ENCODE results near the gene L3MBTL3.

Gene L3MBTL3

GRCh38 chr6:130018292-130018743 lies at the start of gene L3MBTL3:
L3MBTL3 (plus strand) TSS chr6:130018581; CDS start chr6:130042700, 24,119 bp downstream.
- peak; percentile 56 to 68 for DNase-seq

DNA sequence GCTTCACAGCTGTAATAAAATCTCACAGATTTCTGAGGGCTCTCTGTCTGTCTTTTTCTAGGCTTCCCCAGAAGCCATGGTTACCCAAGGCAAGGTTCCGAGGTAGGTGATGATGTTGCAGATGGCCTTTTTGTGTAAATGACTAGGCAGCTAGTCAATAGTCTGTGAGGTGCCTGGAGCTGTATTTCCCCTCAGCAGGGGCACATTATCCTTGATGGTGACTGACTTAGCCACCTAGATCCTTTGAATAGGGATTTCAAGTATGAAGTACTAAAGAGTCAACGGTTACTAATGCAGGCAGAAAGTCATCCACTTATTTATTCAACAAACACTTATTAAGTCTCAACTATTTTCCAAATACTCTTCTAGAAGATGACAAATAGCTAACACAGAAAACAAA lies 49.3 kb upstream of the L3MBTL3 start:
- DNase-seq = no peak

DNA sequence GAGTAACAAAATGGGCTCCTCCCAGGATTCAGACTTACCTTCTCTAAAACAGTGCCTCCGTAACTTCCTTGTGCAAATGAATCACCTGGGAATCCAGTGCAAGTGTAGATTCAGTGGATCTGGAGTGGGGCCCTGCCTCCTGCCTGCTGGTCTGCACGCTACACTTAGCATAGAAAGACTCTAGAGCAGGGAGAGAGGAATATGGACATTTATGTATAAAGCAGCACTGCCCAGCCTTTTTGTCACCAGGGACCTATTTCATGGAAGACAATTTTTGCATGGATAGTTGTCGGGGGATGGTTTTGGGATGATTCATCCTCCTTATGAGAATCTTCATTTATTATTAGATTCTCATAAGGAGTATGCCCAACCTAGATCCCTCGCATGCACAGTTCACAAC lies 42.3 kb upstream of the L3MBTL3 start:
- no peak for DNase-seq

DNA sequence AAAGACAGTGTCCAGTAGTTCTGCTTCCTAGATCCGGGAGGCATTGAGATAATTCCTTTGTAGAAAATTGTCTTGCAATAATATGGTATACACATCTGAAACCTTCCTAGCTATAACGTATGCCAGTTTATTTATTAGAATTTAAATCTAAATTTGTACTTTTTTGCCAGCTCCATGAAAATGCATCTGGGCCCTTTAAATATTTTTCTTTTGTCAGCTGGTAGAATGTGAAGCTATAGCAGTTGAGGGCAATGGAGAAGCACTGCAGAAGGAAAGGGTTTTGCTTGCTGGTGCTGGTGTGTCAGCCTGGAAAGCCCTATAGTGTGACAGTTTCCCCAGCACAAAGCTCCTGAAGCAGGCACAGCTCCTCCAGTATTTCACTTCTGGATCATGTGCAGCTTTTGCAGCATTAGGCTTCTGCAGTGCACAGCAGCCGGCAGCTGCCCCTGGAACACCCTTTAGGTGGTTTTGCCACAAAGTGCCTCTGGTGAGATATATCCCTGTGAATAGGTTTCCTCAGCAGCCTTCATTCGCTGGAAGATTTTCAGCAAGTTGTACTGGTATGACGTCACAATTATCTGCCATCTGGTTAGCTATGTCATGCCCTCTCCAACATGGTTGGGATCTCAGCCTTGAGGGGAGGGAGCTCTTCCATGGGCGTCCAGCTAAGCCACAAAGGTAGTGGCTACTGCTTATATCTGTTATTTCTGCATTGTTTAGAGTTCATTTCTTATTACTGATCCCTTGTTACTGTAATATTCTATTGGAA lies 40.0 kb upstream of the L3MBTL3 start:
- no peak for DNase-seq

DNA sequence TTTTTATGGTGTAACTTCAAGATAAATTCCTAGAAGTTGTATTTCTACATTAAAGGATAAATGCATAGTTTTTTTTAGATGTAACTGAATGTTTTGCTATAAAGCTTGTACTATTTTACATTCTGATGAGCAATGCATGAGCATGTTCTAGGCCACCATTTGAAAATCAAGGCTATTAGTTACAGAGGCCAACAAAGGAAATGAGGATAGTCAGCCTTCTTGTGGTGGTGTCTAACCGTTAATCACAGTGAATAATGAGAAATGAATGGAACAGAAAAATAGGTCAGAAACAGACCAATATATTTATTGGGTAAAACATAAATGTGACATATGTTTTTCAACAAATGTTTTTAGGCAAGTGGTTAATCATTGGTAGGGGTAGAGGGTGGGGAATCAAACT lies 37.6 kb upstream of the L3MBTL3 start:
- no peak for DNase-seq

DNA sequence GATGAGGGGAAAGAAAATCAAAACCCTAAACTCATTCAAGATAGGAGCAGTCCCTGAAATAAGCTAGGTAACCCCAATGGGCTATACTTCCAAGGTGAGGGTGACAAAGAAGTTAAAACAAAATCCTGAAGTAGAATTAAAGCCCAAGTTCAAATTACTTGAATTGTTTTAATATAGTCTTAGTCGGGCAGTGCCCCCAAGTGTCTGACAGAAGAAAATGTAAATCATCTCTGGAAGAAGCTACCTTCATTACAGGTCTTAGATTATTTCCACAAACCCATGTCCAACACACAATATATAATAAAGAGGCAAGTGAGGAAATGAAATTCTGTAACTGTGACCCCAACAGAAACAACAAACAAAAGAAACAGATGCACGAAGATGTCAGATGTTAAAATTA lies 36.8 kb upstream of the L3MBTL3 start:
- no peak for DNase-seq

- DNase-seq = no peak
Measured at GRCh38 chr6:129989396-129989795, 29.0 kb upstream of the L3MBTL3 start.

DNA sequence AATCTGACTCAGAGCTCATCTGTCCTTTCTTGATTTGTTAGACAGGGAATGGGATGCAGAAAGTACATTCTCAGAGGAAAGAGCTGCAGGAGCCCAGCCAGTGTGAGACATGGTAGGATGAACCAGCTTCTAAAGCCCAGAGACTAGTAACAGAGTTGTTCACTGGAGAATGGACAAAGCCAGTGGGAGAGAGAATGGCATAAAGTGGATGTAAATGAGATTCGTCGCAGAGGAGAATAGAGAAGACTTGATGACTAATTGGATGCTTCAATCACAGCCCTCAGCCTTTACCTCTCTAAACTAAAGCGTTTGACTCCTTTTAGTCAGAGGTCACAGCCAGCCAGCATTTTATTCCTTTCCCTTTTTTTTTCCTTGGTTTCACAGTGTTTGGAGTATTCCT lies 25.5 kb upstream of the L3MBTL3 start:
- no peak for DNase-seq

DNA sequence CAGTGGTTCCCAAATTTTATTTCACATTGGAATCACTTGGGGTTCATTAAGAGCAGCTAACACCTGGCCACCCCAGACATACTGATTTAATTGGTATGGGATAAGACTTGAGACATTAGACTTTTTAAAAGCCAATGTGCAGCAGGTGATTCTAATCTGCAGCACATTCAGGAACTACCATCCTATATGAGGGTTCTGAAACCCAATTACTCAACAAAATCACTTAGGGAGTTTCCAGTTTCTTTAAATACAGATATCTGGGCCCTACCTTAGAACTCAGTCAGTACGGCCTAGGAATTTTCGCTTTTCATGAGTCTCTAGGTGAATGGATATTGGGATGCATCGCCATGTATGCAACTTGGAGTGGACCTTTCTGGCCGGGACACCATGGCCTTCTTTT lies 24.0 kb upstream of the L3MBTL3 start:
- DNase-seq = no peak

GRCh38 chr6:129996387-129996786 lies 22.0 kb upstream of the L3MBTL3 start:
- DNase-seq = no peak

- no peak for DNase-seq
Measured at GRCh38 chr6:130000526-130001421, 17.6 kb upstream of the L3MBTL3 start.

- DNase-seq = no peak
Measured at GRCh38 chr6:130008236-130008873, 10.0 kb upstream of the L3MBTL3 start.

DNA sequence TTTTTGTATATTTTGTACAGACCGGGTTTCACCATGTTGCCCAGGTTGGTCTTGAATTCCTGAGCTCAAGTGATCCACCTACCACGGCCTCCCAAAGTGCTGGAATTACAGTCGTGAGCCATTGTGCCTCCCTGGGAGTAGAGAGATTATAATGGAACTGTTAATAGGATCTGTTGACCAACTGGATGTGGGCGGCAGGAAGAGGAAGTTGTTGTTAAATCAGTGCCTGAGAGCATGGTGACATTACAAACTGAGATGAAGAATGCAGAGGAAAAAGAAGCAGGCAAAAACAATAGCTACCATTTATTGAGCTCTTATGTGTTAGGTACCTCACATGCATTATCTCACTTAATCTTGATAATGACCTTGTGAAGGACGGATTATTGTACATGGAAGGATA lies 9.2 kb upstream of the L3MBTL3 start:
- no peak for DNase-seq

DNA sequence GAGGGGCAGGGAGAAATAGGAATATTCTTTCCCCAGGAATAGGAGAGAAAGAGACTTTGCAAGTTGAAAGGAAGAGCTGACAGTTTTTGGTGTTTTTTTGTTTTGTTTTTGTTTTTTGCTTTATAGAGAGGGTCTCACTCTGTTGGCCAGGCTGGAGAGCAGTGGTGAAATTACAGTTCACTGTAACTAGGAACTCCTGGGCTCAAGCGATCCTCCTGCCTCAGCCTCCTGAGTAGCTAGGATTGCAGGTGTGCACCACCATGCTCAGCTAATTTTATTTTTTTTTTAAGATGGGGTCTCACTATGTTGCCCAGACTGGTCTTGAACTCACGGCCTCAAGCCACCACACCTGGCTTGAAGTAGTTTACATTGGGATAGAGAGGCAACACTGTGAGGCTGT lies 8.0 kb upstream of the L3MBTL3 start:
- no peak for DNase-seq

- no peak for DNase-seq
Measured at GRCh38 chr6:130012728-130013127, 5.7 kb upstream of the L3MBTL3 start.

DNA sequence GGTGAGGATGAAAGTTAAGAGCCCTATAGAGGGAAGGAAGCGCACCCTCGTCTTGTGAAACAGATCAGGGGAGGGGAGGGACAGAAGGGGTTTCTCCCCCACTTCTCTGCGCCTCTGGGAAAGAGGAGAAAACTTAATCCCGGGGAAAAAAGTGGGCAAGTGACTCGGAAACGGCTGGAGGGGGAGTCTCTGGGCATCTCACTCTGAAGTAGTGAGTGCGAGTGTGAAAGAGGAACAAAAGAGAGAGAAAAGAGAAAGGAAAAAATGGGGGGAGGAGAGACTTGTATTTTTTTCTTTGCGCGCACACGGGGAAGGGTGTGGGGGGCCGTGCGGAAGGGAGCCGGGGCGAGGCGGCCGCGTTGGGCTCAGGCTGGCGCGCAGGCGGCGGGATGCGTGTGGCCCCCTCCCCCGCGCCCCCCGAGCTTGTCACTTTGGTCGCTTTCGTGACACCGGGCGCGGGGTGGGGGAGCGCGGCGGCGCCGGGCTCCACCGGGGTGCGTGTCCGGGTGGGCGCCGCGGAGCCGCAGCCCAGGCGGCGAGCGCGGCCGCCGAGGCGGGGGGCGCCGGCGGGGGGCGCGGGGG lies 454 bp downstream of the L3MBTL3 start:
- DNase-seq = no peak

GRCh38 chr6:130019326-130020072 lies 1.1 kb downstream of the L3MBTL3 start:
- DNase-seq = peak in 1 of 2 experiments; percentile 29

GRCh38 chr6:130020073-130020906 lies 1.9 kb downstream of the L3MBTL3 start:
- no peak for DNase-seq

DNA sequence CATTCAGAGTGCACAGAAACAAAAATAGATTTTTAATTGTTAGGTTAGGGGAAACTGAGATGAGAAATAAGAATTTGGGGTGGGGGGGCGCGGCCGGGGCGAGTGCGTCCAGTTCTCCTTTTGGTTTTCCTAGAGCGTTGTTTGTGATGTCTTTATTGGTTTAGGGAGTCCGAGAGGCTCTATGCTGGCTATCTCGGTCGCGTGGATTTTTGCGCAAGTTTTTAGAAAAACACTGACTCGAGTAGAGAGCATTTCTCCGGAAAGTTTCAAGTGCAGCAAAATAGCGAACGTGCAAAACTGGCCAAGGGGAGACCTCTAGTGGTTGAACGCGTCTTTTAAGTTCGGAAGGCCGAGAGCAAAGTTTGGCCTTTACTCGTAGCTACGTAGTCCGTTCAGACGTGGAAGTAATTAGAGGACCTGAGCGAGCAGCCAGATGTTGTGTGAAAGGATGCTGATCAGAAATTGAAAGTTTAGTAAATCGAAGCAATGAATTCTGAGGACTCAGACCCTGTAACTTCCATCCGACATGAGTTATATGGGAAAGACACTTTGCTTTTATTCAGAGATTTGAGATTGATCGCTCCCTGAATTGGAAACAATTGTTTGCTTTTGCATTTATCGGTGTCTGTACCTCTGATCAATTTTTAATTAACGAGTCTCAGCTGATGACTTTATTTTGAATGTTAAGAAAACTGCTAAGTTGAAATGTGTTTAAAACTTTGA lies 2.7 kb downstream of the L3MBTL3 start:
- peak; percentile 60 to 90 for DNase-seq

DNA sequence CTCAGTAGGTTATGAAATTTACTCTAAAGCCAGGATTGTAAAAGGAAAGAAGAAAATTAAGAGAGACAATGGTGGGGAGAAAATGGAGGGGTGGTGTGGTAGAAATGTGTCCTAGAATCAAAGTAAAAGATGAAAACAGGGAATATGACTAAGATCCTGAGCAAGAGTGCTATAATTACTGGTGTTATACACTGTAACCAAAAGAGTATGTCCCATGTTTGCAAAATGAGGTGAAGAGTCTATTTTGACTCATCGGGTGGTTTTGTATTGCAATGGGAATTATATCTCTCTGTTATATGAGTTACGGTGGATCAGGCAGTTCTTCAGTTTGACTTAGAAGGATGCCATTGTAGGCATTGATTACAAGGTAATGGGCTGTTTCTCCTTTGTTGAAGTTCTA lies 8.5 kb downstream of the L3MBTL3 start:
- DNase-seq = no peak

DNA sequence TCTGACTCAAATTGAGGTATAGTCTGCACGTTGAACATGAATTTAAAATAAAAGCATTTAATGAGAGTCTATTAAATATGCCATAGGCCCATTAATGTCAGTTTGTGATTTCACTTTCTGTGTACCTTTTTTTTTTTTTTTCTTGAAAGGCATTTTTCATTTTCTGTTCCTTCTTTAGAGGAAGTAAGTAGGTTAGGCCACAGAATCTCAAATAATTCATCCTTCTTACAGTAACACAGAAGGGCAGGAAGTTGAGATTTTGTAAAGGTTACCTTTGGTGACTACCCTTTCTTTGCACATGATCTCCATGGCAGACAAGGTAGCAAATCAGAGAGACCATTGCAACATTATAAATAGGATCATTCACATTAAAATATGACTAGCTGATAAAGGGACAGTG lies 9.6 kb downstream of the L3MBTL3 start:
- DNase-seq = no peak
